Calu3 (cell line): ENCODE results near the gene MLX. TPM values are rescaled to one million over a fixed set of nuclear protein-coding genes. Genes with fewer than 3 reads are reported as not detected.

Source experiments
- BruUV-seq: library from RNA; stranded (reverse); fragments of 400-500 nt; replicated peaks from 2 replicates; lab custom pipeline; 2021; lab: Mats Ljungman, UMichigan
- CTCF ChIA-PET: fragments of 300-600 bp; sonication (Branson Sonifier 250); formaldehyde crosslinking; loops from one replicate; lab custom pipeline; 2022; ENCODE audit warnings: antibody characterized with exemption; lab: Charles Lee
- DNase-seq: peaks from one replicate; pipeline ENCODE4 v3.0.0; 2022
- H3K27ac Mint-ChIP-seq: one replicate; pipeline ENCODE4 v1.8.0; 2022; ENCODE audit warnings: mixed read lengths; ENCODE audit not compliant: unreplicated experiment
- H3K27me3 Mint-ChIP-seq: one replicate; pipeline ENCODE4 v1.8.0; 2022; ENCODE audit warnings: mixed read lengths; ENCODE audit not compliant: unreplicated experiment
- H3K36me3 Mint-ChIP-seq: one replicate; pipeline ENCODE4 v1.8.0; 2022; ENCODE audit warnings: mild to moderate bottlenecking, moderate library complexity, mixed read lengths; ENCODE audit not compliant: insufficient read depth, unreplicated experiment
- H3K4me1 Mint-ChIP-seq: one replicate; pipeline ENCODE4 v1.8.0; 2022; ENCODE audit warnings: mild to moderate bottlenecking, low read depth, mixed read lengths; ENCODE audit not compliant: unreplicated experiment
- H3K4me3 Mint-ChIP-seq: one replicate; pipeline ENCODE4 v1.8.0; 2022; ENCODE audit warnings: mild to moderate bottlenecking, low read depth, moderate library complexity, mixed read lengths; ENCODE audit not compliant: unreplicated experiment
- H3K9me3 Mint-ChIP-seq: one replicate; pipeline ENCODE4 v1.8.0; 2022; ENCODE audit warnings: low read depth, mixed read lengths; ENCODE audit not compliant: unreplicated experiment
- intact Hi-C: fragments of 100-400 bp; cut with micrococcal nuclease; formaldehyde crosslinking; loops from one replicate; pipeline ENCODE4 v1.10.0; 2022; ENCODE audit not compliant: unreplicated experiment
- total RNA-seq: library from RNA; stranded (reverse); gene quantifications from 2 replicates; pipeline ENCODE4 v1.2.3, GENCODE V29; 2022
- TF ChIP-seq, protein P1 (sequence below): fragments of 200-600 bp; IDR thresholded peaks from one replicate; pipeline ENCODE4 v1.8.0; 2022; ENCODE audit warnings: antibody characterized with exemption; ENCODE audit not compliant: unreplicated experiment

The MLX gene
- total RNA-seq, 1 experiment from 2014 or later: 69.8 TPM

DNA sequence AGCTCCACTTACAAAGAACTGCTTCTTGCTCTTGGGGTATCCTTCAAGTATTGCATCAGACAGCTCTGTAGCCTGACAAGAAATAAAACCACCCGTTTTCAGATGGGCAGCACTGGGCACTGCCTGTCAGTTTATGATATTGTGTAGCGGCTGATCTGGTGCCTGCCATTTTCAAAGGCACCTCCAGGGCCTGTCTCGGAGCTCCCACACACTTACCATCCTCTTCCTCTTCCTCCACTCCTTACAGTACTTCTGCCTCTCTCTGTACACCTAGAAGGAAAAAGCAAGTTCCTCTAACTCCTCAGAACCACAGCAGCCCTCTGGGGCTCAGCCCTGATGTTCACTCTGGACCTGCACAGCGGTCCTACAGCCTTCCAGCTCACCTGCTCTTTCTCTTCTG lies 6.2 kb downstream of the MLX start:
- H3K36me3 Mint-ChIP-seq: peaks cover 88% of the 10 kb centered on the region
- intact Hi-C loops: no loop called here

DNA sequence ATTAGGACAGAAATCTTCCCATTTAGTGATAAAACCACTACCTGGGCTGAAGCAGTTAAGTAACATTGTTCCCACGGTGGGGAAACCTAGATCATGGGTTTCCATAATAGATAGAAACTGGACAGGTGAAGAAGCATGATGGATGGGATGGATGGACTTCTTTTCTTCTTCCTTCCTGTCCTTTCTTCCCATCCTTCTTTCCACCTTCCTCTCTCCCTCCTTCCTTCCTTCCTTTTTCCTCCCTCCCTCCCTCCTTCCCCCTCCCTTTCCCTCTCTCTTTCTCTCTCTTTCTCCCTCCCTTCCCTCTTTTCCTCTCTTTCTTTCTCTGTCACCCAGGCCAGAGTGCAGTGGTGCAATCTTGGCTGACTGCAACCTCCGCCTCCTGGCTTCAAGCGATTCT lies 7.6 kb downstream of the MLX start:
- H3K4me3 Mint-ChIP-seq: no peak overlapping the region
- peaks cover 85% of the 10 kb centered on the region for H3K36me3 Mint-ChIP-seq
- H3K4me1 Mint-ChIP-seq: peaks cover 41% of the 10 kb centered on the region
- H3K9me3 Mint-ChIP-seq: no peaks in the 10 kb centered on the region
- no TSS peak for BruUV-seq
- CTCF ChIA-PET: no interaction called here
- DNase-seq: no peak
- TF ChIP-seq, protein P1, sequence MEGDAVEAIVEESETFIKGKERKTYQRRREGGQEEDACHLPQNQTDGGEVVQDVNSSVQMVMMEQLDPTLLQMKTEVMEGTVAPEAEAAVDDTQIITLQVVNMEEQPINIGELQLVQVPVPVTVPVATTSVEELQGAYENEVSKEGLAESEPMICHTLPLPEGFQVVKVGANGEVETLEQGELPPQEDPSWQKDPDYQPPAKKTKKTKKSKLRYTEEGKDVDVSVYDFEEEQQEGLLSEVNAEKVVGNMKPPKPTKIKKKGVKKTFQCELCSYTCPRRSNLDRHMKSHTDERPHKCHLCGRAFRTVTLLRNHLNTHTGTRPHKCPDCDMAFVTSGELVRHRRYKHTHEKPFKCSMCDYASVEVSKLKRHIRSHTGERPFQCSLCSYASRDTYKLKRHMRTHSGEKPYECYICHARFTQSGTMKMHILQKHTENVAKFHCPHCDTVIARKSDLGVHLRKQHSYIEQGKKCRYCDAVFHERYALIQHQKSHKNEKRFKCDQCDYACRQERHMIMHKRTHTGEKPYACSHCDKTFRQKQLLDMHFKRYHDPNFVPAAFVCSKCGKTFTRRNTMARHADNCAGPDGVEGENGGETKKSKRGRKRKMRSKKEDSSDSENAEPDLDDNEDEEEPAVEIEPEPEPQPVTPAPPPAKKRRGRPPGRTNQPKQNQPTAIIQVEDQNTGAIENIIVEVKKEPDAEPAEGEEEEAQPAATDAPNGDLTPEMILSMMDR: no peak
- intact Hi-C loops: no loop called here
- H3K27ac Mint-ChIP-seq: no peak overlapping the region
- H3K27me3 Mint-ChIP-seq: no peaks in the 10 kb centered on the region

More for the DNA sequence above, 6.2 kb downstream of the MLX start:
- Mint-ChIP-seq H3K27ac (no peak overlapping the region), H3K4me3 (no peak overlapping the region), H3K9me3 (no peaks in the 10 kb centered on the region), H3K27me3 (no peaks in the 10 kb centered on the region), H3K4me1 (peaks cover 36% of the 10 kb centered on the region)
- DNase-seq: no peak
- CTCF ChIA-PET: no interaction called here
- TF ChIP-seq, protein P1: no peak
- no TSS peak for BruUV-seq

DNA sequence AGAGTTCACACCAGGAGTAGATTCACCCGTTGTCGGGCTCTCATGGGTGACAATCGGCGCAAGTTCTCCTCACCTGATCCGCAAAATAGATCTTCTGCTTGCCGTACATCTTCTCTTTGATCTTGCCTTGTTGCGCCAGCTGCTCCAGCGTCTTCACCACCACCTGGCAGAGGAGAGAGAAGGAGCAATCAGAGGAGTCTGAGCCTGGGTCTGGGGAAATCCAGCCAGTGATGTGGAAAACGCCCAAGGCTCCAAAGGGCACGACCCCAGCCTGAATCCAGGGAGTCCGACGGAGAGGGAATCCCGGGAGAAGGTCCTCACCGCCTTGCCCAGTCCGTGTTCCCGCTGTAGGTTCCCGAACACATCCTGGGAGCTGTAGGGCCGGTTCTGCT lies 10.2 kb downstream of the MLX start:
- H3K4me3 Mint-ChIP-seq: peak overlapping the region; percentile 82
- peak overlapping the region; percentile 75 for H3K27ac Mint-ChIP-seq
- peaks cover 46% of the 10 kb centered on the region for H3K4me1 Mint-ChIP-seq
- BruUV-seq: no TSS peak
- no peaks in the 10 kb centered on the region for H3K9me3 Mint-ChIP-seq
- intact Hi-C loops: loop anchor here (5.0 kb wide), 1 partner anchor 100 kb away; the partner anchor contains the start of gene PLEKHH3
- H3K27me3 Mint-ChIP-seq: no peaks in the 10 kb centered on the region
- DNase-seq: no peak
- TF ChIP-seq, protein P1: no peak
- CTCF ChIA-PET: interaction anchor here (0.6 to 2.7 kb wide), 14 partner anchors 10 to 1623 kb away, joined by 3 to 66 read pairs (median 7); partner anchors contain the start of genes ATXN7L3, BECN1, MLX and PLEKHH3
- H3K36me3 Mint-ChIP-seq: peaks cover 84% of the 10 kb centered on the region

DNA sequence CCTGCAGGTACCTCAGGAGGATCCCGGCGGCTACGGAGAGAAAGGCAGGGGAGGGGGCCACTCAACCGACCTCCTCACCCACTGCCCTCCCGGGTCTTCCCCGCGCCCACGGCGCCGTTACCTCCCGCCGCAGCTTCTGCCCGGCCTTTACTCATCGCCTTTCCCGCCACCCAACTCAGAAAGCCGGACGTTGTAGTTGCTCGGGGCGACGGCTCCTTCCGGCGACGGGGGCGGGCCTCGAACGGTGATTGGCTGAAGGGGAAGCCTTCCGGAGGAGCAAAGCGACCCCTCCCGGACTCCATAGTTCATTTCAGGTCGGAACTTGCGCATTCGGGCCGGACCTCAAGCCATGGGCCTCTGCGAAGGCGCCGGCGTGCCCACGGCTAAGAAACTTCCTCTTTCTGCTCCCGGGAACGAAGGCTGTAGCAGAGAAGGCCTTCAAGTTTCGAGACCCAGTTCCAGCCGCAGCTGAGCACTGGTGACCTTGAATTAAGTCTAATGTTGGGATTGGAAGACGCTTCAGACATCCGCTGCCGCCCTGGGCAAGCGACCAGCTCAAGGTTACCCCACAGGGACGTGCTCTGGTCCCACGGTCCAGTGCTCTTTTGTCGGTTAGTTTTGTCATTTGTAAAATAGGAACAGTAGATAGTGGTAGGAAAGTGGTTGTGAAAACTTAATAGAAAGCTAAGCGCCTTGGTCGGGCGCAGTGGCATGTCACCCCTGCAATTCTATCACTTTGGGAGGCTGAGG lies 10.8 kb downstream of the MLX start, which contains the start of gene PSMC3IP:
Gene PSMC3IP, minus strand, starts transcription at position 198 of the 750 bp plus-strand sequence. Its CDS starts 43 bp downstream, at position 155.
- BruUV-seq: TSS peak; percentile 69
- DNase-seq: peak; percentile 98
- H3K27me3 Mint-ChIP-seq: no peaks in the 10 kb centered on the region
- peak within 1 kb of the TSS; percentile 75 for H3K27ac Mint-ChIP-seq
- H3K9me3 Mint-ChIP-seq: no peaks in the 10 kb centered on the region
- CTCF ChIA-PET: interaction anchor here (0.5 to 2.7 kb wide), 36 partner anchors 8 to 1622 kb away, joined by 3 to 66 read pairs (median 4); partner anchors contain the start of genes ATXN7L3, BECN1, CNTD1 and CNTNAP1
- H3K36me3 Mint-ChIP-seq: peaks cover 86% of the 10 kb centered on the region
- TF ChIP-seq, protein P1: peak; percentile 54
- intact Hi-C loops: loop anchor here (1.0 to 5.0 kb wide), 2 partner anchors 100 to 186 kb away; partner anchors contain the start of gene PLEKHH3
- peak within 1 kb of the TSS; percentile 82 for H3K4me3 Mint-ChIP-seq
- H3K4me1 Mint-ChIP-seq: peaks cover 46% of the 10 kb centered on the region
